Effector memory CD4-positive, alpha-beta T cell (primary cell): ENCODE measurements around the gene FBXO31.

ENCODE experiments used
- DNase-seq, 3 donors: peaks; one replicate each; pipeline ENCODE4 v3.0.0-alpha.2; 2020
- H3K27ac ChIP-seq: 2 replicates; pipeline ENCODE4 v1.7.0; 2013; ENCODE audit warnings: mild to moderate bottlenecking, low read length, moderate library complexity; ENCODE audit not compliant: insufficient read depth, poor library complexity, severe bottlenecking
- H3K27me3 ChIP-seq: replicated peaks from 2 replicates; pipeline ENCODE4 v1.7.0; 2013; ENCODE audit warnings: mild to moderate bottlenecking, low read length; ENCODE audit not compliant: insufficient read depth, control insufficient read depth, poor library complexity, severe bottlenecking
- H3K36me3 ChIP-seq: 2 replicates; pipeline ENCODE4 v1.7.0; 2013; ENCODE audit warnings: mild to moderate bottlenecking, low read length, moderate library complexity; ENCODE audit not compliant: control insufficient read depth, insufficient read depth
- H3K4me1 ChIP-seq: 2 replicates; pipeline ENCODE4 v1.7.0; 2013; ENCODE audit warnings: low read length, mild to moderate bottlenecking; ENCODE audit not compliant: control insufficient read depth, insufficient read depth, poor library complexity, severe bottlenecking
- H3K4me3 ChIP-seq: 2 replicates; pipeline ENCODE4 v1.7.0; 2013; ENCODE audit warnings: low read length, low read depth, mild to moderate bottlenecking; ENCODE audit not compliant: insufficient read depth, poor library complexity, severe bottlenecking
- H3K9me3 ChIP-seq: 2 replicates; pipeline ENCODE4 v1.7.0; 2013; ENCODE audit warnings: mild to moderate bottlenecking, low read length, moderate library complexity; ENCODE audit not compliant: control insufficient read depth

FBXO31 gene

DNA sequence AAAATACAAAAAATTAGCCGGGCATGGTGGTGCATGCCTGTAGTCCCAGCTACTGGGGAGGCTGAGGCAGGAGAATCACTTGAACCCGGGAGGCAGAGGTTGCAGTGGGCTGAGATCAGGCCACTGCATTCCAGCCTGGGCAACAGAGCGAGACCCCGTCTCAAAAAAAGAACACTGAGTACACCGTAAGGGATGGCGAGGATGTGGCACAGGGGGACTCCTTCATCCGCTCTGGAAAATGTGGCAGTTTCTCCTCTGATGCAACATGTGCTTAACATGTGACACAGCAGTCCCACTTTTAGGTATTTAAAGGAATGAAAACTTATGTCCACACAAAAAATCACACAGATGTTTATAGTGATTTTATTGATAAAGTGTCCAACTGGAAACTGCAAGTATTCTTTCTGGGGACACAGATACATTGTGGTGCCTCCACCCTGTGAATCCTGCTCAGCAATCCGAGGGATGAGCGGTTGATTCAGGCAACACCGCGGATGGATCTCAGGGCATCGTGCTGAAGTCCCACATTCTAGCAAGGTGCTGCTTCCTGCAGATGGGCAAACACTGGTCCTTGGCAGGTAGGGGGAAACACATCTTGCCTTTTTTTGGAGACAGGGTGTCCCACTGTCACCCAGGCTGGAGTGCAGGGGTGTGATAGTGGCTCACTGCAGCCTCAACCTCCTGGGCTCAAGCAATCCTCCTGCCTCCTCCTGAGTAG lies 62.9 kb downstream of the FBXO31 start:
- no peak for DNase-seq
- Histone ChIP-seq H3K27ac (no peak overlapping the region), H3K27me3 (no peaks in the 10 kb centered on the region), H3K36me3 (no peaks in the 10 kb centered on the region), H3K4me3 (no peak overlapping the region), H3K9me3 (no peaks in the 10 kb centered on the region), H3K4me1 (peaks cover 9% of the 10 kb centered on the region)

DNA sequence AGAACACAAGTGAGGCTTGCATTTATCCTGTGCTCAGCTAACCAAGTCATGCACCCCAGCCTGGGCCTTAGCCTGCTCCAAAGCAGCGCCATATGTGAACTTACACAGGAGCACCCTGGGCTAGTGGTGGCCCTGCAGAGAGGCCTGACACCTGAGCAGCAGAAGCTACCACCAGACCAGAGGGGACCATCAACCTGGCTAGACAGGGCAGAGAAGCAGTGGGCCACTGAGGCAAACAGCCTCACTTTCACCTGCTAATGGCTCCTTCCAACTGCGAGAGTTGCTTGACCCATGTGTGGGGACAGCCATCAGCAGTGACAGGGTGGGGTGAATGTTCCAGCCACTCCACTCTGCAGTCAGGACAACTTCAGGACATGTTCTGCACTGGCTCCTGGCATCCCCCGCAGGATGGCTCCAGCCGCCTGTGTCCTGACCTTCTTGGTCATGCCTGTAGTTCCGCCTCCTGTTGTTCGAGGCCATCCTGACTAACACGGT lies 63.5 kb downstream of the FBXO31 start:
- Histone ChIP-seq H3K36me3 (no peaks in the 10 kb centered on the region), H3K4me1 (peaks cover 9% of the 10 kb centered on the region), H3K9me3 (no peaks in the 10 kb centered on the region), H3K27ac (no peak overlapping the region), H3K27me3 (no peaks in the 10 kb centered on the region), H3K4me3 (no peak overlapping the region)
- no peak for DNase-seq

DNA sequence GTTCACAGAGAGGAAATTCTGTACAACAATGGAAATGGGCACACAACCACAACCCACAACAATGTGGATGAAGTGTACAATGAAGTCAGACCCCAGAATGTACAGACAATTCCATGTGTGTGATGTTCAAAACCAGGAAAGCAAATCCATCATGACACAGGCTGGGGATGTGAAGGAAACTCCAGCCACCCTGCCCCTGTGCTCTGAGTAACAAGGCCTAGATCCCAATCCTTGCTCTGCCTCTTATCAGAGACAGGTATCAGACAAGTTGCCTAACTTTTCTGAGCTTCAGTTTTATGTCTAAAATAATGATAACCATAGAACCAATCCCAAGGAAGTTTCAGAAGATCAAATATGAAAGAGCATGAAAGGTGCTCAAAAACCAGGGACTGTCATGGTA lies 64.6 kb downstream of the FBXO31 start:
- H3K4me1 ChIP-seq: peaks cover 9% of the 10 kb centered on the region
- no peaks in the 10 kb centered on the region for H3K27me3 ChIP-seq
- H3K36me3 ChIP-seq: no peaks in the 10 kb centered on the region
- no peak for DNase-seq
- no peak overlapping the region for H3K27ac ChIP-seq
- H3K9me3 ChIP-seq: no peaks in the 10 kb centered on the region
- H3K4me3 ChIP-seq: no peak overlapping the region

DNA sequence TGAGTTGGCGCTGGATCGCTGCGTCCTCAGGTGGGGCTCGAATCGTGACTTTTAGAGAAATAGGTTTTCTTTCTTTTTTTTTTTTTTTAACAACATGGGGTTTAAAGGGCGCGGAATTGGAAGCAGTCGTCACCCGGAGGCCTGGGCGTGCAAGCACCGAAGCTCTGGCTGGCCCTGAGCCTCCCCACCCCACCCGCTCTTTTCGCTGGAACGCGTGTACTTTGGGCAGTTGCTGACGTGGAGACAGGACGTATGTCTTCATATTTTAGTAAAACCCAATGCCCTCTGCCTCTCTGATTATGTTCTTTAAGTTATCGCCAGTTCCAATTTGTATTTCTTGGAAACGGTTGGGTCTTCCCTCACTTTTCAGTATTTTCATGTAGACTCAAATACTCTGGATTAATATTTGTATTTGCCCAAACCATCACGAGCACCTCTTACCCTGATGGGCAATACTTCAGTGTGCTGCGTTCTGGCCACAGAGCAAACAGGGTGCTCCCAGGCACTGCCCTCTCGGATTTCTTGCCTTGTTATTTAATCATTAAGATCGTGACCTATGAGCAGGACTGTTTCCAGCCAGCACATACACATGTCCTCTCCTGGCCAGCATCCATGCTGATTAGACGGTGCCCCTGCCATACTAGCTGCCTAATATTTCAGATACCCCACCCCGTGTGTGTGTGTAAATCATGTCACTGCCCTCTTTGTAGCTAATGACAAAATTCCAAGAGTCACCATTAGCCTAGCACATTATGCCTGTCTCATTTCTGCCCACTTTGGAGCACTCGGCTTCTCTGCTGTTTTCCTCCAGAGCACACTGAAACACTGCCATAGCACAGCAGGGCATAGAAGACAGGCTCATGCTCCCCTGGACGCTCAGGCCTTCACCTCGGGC lies 65.6 kb downstream of the FBXO31 start:
- Histone ChIP-seq H3K36me3 (no peaks in the 10 kb centered on the region), H3K4me1 (peaks cover 9% of the 10 kb centered on the region), H3K27me3 (no peaks in the 10 kb centered on the region), H3K27ac (peak overlapping the region; percentile 84), H3K9me3 (no peaks in the 10 kb centered on the region), H3K4me3 (peak overlapping the region; percentile 95)
- DNase-seq: no peak

DNA sequence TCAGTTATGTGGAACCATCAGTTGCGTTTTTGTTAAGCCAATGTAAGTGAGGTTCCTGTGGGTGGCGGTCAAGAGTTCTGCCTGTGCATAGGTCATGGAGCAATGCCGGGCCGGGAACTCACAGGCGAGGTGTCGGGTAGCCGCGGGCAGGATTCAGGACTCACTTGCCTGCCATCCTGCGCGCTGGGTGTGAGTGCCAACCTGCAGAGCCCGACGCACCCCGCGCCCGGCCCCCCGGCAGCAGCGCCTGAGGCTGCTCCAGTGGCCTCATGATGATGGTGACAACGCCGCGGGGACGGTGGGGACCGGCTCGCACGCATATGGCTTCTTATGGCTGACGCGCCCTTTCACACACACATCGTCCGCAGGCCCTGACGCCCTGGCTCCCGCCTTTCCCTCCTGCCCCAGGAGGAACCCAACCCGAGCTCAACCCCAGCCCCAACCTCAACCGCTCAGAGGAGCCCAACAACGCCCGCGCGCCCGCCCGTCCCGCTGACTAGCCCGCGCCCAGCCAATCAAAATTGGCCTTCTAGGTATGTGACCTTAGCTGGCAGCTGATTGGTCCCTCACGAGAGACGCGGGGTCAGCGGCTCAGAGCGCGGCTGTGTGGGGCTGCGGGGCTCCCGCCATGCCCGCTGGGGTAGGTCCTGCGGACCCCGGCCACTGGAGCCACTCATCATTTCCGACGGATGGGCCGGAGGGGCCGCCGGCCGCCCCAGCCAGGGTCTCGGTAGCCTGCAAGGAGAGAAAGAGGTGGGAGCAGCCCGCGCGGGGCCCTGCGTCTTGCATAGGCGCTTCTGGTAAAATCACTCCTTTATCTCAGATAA lies 66.4 kb downstream of the FBXO31 start, which contains the start of gene C16orf95:
C16orf95 (minus strand) TSS at position 470 of the 827 bp plus-strand sequence; CDS start at position 320, 150 bp downstream.
- Histone ChIP-seq H3K4me1 (peaks cover 9% of the 10 kb centered on the region), H3K27me3 (no peaks in the 10 kb centered on the region), H3K36me3 (no peaks in the 10 kb centered on the region), H3K4me3 (peak within 1 kb of the TSS; percentile 95), H3K27ac (peak within 1 kb of the TSS; percentile 84), H3K9me3 (no peaks in the 10 kb centered on the region)
- DNase-seq: peak; percentile 94 to 95 (median 95)

DNA sequence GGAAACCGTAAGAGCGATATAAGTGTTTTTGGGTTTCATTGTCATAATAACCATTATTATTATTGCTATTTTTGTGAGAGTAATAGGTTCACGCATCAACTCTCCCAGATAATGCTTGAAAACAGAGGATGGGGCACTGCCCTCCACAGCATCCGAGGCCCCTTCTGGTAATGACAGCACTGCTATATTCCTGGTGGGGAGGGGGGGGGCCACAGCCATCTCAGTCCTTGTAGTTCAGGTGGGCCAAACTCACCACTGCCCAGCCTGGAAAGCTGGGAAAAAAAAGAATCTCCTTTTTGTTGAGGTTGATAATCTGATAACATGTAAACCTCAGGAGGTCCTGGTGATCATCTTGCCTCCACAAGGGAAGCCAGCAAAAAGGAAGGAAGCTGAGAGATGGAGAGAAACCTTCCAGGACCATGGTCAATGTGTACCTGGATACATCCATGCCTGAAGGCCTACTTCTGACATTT lies 67.1 kb downstream of the FBXO31 start:
- H3K27ac ChIP-seq: peak overlapping the region; percentile 84
- no peak for DNase-seq

DNA sequence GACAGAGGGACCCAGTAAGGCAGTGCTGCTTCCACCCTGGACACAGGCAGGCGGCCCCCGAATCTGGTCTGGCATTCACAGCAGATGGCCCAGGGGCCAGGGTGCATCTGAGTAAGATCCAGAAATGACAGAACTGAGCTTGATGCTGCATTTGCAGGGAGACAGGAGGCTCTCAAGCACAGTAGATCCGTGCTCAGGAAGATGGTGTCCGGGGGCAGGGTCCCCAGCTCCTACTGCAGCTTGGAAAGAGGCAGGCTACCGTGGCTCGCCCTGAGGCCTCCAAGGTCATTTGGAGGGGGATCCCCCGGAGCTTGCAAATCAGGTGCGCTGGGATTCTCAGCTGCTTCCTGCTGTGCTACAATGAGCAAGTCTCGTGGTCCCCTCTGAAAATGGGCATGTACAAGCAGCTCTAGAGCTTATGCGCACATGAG lies 68.6 kb downstream of the FBXO31 start:
- H3K27ac ChIP-seq: no peak overlapping the region
- peaks cover 9% of the 10 kb centered on the region for H3K4me1 ChIP-seq
- DNase-seq: no peak
- H3K4me3 ChIP-seq: no peak overlapping the region
- H3K36me3 ChIP-seq: no peaks in the 10 kb centered on the region
- no peaks in the 10 kb centered on the region for H3K9me3 ChIP-seq
- H3K27me3 ChIP-seq: no peaks in the 10 kb centered on the region

More for the DNA sequence above, 67.1 kb downstream of the FBXO31 start:
- Histone ChIP-seq H3K4me3 (peak overlapping the region; percentile 95), H3K9me3 (no peaks in the 10 kb centered on the region), H3K27me3 (no peaks in the 10 kb centered on the region), H3K4me1 (peaks cover 9% of the 10 kb centered on the region), H3K36me3 (no peaks in the 10 kb centered on the region)

DNA sequence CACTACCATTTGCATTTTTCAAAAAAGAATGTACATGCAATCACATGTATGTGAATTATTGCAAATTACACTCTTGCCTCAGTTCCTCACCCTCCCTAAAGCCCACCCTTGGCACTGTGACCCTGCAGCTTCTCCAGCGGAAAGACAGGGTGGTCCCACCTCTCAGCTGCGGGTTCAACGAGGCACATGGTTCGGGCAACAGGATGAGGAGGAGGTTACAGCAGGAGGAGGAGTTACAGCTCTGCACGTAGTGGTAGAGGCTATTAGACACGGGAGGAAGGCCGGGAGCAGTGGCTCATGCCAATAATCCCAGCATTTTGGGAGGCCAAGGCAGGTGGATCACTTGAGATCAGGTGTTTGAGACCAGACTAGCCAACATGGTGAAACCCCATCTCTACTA lies 71.6 kb downstream of the FBXO31 start:
- no peaks in the 10 kb centered on the region for H3K27me3 ChIP-seq
- H3K27ac ChIP-seq: no peak overlapping the region
- no peaks in the 10 kb centered on the region for H3K9me3 ChIP-seq
- H3K36me3 ChIP-seq: no peaks in the 10 kb centered on the region
- no peak overlapping the region for H3K4me3 ChIP-seq
- no peaks in the 10 kb centered on the region for H3K4me1 ChIP-seq
- no peak for DNase-seq

DNA sequence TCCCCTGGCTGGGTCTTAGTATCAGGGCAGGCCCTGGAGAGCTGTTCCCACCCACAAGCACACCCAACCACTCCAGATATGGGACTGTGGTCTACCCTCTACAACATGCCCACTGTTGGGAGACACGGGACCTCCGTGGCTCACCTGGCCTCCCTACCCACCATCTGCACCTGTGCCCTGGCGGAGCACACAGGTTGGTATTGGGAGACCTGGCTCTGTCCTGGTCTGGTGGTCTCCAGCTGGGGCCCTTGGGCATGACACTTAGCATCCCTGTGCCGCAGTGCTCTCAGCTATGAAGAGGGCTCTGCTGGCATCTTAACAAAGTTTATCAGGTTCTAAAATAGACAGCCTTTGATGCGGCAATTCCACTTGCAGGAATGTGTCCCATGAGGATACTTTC lies 72.2 kb downstream of the FBXO31 start:
- Histone ChIP-seq H3K36me3 (no peaks in the 10 kb centered on the region), H3K4me1 (no peaks in the 10 kb centered on the region), H3K27me3 (no peaks in the 10 kb centered on the region), H3K27ac (no peak overlapping the region), H3K9me3 (no peaks in the 10 kb centered on the region), H3K4me3 (no peak overlapping the region)
- no peak for DNase-seq
